ENCODE results near the gene ENTREP3. TPM values are rescaled to one million over a fixed set of nuclear protein-coding genes. Genes with fewer than 3 reads are reported as not detected.
"Not testable (repeated sequence)": the region's sequence is repeated elsewhere in the genome, so short reads cannot be mapped to it uniquely, and the experiment has no call there.

Gene ENTREP3, protein sequence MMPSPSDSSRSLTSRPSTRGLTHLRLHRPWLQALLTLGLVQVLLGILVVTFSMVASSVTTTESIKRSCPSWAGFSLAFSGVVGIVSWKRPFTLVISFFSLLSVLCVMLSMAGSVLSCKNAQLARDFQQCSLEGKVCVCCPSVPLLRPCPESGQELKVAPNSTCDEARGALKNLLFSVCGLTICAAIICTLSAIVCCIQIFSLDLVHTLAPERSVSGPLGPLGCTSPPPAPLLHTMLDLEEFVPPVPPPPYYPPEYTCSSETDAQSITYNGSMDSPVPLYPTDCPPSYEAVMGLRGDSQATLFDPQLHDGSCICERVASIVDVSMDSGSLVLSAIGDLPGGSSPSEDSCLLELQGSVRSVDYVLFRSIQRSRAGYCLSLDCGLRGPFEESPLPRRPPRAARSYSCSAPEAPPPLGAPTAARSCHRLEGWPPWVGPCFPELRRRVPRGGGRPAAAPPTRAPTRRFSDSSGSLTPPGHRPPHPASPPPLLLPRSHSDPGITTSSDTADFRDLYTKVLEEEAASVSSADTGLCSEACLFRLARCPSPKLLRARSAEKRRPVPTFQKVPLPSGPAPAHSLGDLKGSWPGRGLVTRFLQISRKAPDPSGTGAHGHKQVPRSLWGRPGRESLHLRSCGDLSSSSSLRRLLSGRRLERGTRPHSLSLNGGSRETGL
- total RNA-seq, result 10 to 100 TPM; 16.1 to 18.7 TPM
- long read RNA-seq, partial matches to known transcripts, result 1 of 1 reads
- long read RNA-seq, other reads (novel, unspliced or antisense), result 0 of 1 reads

GRCh38 chr1:155255243-155256007, at the start of gene ENTREP3:
Gene ENTREP3 (minus strand): TSS chr1:155255483. CDS start chr1:155254877, 606 bp downstream.
- intact Hi-C loops (cut with DNase I), result no loop called here
- DNase-seq, result peak; percentile 92
- ATAC-seq, result peak; percentile 92 to 94

DNA sequence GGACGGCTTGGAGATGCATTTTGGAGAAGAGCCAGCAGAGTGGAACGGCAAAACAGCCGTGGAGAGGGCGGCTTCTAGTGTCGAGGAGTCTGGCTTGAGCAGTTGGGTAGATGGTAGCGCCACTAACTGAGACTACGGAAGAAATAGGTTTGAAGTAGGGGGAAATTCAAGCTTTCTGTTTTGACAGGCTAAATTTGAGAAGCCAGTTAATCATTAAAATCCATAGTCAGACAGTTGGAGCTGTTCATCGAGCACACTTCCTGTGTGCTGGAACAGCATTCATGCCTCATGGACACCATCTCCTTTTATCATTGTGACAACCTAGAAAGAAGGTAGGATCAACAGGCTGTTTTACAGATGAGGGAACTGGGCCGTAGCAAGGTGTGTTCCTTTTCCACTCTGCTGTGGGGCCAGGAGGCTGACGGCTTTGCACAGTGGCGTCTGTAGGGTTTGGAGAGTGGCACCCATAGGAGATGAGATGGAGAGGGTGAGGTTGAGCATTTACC, 49.3 kb upstream of the ENTREP3 start:
- intact Hi-C loops (cut with DNase I), result no loop called here
- ATAC-seq (no peak), DNase-seq (no peak)

- no peak for DNase-seq
- no peak for ATAC-seq
- intact Hi-C loops (cut with DNase I), result no loop called here
Measured at GRCh38 chr1:155301342-155301841, 46.1 kb upstream of the ENTREP3 start, which contains the start of gene PKLR. Gene PKLR (minus strand): TSS chr1:155301438. CDS start chr1:155301395, 43 bp downstream.

DNA sequence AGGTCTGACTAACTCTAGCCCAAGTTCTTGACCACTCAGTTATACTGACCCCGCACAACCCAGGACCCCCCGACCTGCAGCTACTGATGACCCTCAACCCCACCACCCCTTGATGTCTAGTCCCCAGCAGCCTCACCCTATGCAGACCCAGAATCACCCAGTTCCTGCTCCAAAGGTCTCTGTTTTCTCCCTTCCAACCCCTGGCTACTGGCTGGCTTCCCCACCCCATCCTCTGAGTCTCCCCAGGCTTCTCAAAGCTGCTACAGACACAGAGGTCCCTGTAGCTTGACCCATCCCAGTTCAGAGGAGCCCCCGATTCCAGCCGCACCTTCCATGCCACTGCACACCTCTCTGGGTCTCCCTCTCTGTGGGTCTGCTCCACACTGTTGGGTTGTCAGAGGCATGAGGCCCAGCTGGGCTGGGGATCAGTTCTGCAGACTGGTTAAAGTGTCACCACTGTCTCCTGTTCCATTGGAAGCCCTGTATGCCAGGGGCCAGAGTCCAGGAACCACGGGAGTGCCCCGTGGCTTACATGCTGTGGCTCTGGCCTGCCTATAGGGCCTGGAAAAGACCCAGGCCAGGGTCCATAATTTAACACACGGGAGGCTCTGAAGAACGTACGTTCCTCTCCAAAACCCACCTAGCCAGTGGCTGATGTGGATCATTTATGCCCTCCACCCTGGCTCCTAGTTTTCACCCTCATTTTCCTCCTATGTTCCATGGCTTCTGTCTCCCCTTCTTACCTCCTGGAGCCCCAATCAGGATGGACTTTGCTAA, 45.5 kb upstream of the ENTREP3 start:
- DNase-seq (no peak), ATAC-seq (no peak)
- intact Hi-C loops (cut with DNase I), result no loop called here

GRCh38 chr1:155300024-155300423, 44.7 kb upstream of the ENTREP3 start:
- ATAC-seq, result no peak

GRCh38 chr1:155297384-155297783, 42.1 kb upstream of the ENTREP3 start:
- DNase-seq (no peak), ATAC-seq (no peak)
- intact Hi-C loops (cut with DNase I), result no loop called here

More at GRCh38 chr1:155300024-155300423, 44.7 kb upstream of the ENTREP3 start:
- intact Hi-C loops (cut with DNase I), result no loop called here
- DNase-seq, result no peak

DNA sequence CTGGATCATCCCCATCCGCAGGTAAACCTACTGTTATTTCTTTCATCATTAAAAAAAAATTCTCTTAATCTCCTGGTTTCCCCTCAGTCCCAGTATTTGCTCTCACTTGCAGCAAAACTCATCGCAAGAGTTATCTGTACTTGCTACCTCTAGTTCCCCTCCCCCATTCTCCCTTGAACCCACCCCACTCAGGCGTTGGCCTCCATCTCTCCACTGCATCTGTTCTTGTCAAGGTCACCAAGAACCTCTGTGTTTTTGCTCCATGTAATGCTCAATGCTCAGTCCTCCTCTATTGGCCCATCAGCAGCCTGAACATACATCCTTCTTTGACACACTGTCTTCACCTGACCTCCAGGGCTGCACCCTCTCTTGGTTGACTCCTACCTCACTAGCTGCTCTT, 41.4 kb upstream of the ENTREP3 start:
- DNase-seq (no peak), ATAC-seq (no peak)
- intact Hi-C loops (cut with DNase I), result no loop called here

- no peak for DNase-seq
- ATAC-seq, result no peak
- intact Hi-C loops (cut with DNase I), result no loop called here
Measured at GRCh38 chr1:155295942-155296267, 40.6 kb upstream of the ENTREP3 start.

GRCh38 chr1:155295183-155295941, 40.1 kb upstream of the ENTREP3 start:
- ATAC-seq, result peak in 1 of 2 donors; percentile 61
- no peak for DNase-seq
- intact Hi-C loops (cut with DNase I), result no loop called here

DNA sequence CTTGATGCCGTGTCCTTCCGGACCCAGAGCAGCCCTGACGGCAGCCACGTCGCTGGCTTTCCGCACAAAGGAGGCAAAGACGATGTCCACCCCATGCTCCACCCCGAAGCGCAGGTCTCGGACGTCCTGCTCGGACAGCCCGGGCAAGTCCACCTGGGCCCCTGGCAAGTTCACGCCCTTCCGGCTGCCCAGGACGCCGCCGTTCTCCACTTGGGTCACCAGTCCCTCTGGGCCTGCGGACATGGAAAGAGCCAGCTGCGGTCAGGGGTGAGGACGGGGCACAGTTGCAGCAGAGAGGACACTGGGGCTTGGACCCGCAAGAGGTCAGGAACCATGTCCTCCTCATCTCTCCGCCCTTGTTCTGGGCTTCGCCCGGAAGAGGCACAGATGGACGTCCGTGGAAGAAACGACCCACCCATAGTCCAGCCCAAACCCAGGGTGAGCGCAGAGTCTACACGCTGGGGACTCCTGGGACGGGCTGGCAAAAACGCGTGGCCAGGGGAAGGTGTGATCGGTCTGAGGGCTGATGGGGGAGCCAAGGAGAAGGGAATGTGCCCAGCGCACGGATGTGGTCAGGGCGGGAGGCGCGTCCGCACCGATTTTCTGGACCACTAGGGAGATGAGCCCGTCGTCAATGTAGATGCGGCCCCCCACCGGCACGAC, 39.4 kb upstream of the ENTREP3 start:
- ATAC-seq (peak; percentile 30 to 32), DNase-seq (no peak)
- intact Hi-C loops (cut with DNase I), result no loop called here

DNA sequence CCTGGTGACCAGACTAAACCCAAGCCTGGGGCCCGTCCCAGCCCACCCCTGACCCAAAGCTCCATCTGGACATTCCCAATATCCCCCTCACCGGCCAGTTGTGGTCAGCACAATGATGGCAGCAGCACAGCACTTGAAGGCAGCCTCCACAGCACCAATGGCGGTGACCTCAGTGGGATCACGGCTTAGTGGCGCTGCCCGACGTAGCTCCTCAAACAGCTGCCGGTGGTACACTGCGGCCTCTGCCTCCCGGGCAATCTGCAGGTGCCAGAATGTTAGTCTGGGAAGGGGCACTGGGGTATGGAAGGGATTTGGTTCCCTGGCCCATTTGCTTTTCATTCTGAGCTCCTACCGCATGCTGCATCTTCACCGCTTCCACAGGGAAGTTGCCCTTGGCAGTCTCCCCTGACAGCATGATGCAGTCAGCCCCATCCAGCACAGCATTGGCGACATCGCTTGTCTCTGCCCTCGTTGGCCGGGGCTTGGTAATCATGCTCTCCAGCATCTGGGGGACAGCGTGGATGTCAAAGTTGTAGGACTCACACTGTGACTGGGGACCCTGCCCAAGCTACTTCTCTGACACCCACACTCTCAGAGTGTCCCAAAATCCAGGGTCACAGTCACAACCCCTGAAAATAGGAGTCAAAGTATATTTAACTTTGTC, 37.9 kb upstream of the ENTREP3 start:
- intact Hi-C loops (cut with DNase I), result no loop called here
- no peak for DNase-seq
- ATAC-seq, result no peak

DNA sequence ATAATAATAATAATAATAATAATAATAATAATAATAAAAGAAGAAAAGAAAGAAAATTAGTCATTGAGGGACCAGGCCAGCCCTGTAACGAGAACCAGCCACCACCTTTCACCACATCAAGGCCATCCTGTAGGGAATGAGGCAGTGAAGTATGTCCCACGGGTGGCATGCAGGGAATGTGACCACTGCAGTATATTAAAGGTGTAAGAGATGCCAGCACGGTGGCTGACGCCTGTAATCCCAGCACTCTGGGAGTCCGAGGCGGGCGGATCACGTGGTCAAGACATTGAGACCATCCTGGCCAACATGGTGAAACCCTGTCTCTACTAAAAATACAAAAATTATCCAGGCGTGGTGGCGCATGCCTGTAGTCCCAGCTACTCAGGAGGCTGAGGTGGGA, 35.7 kb upstream of the ENTREP3 start:
- intact Hi-C loops (cut with DNase I); DNase-seq; ATAC-seq: not testable (repeated sequence)

- intact Hi-C loops (cut with DNase I), result no loop called here
- ATAC-seq, result no peak
- DNase-seq, result no peak
Measured at GRCh38 chr1:155287987-155288543, 32.8 kb upstream of the ENTREP3 start.

- no peak for ATAC-seq
- no peak for DNase-seq
- intact Hi-C loops (cut with DNase I), result no loop called here
Measured at GRCh38 chr1:155286544-155286943, 31.3 kb upstream of the ENTREP3 start.

- intact Hi-C loops (cut with DNase I), result no loop called here
Measured at GRCh38 chr1:155285631-155286044, 30.4 kb upstream of the ENTREP3 start.

DNA sequence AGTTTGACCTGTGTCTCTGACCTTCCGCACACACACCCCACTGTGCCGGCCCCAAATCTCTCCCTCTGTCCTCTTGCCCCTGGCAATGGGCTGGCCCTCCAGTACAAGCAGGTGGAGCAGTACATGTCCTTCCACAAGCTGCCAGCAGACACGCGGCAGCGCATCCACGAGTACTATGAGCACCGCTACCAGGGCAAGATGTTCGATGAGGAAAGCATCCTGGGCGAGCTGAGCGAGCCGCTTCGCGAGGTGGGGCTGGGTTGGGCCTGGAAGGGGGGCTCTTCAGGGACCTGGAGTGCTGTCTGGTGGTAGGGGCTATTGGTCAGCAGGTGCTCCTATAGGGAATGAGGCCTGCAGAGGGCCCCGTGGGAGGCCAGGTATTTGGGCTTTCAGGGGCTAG, 29.8 kb upstream of the ENTREP3 start:
- intact Hi-C loops (cut with DNase I), result no loop called here
- ATAC-seq (no peak), DNase-seq (no peak)

More at GRCh38 chr1:155285631-155286044, 30.4 kb upstream of the ENTREP3 start:
- no peak for DNase-seq
- ATAC-seq, result no peak
